HEK293 (cell line): ENCODE results near the gene KBTBD13.

Source experiments
- BCL11B ChIP-seq: fragments of 450-650 bp; formaldehyde crosslinking; IDR thresholded peaks from 2 replicates; pipeline ENCODE4 v1.5.1; 2016; ENCODE audit warnings: low read depth, missing biosample characterization, missing genetic modification characterization
- CTCF ChIP-seq: fragments of 450-650 bp; formaldehyde crosslinking; IDR thresholded peaks from 2 replicates; pipeline ENCODE4 v1.5.1; 2016; ENCODE audit warnings: missing biosample characterization, missing genetic modification characterization
- KLF10 ChIP-seq: fragments of 450-650 bp; IDR thresholded peaks from 2 replicates; pipeline ENCODE4 v1.5.1; 2018; ENCODE audit warnings: missing biosample characterization, mild to moderate bottlenecking, missing genetic modification characterization
- KLF9 ChIP-seq: fragments of 450-650 bp; formaldehyde crosslinking; IDR thresholded peaks from 2 replicates; pipeline ENCODE4 v1.5.1; 2016; ENCODE audit warnings: missing biosample characterization, missing genetic modification characterization, low read depth
- MZF1 ChIP-seq: fragments of 450-650 bp; formaldehyde crosslinking; IDR thresholded peaks from 2 replicates; pipeline ENCODE4 v1.5.1; 2017; ENCODE audit warnings: missing biosample characterization, missing genetic modification characterization, borderline replicate concordance
- OVOL3 ChIP-seq: fragments of 450-650 bp; formaldehyde crosslinking; IDR thresholded peaks from 2 replicates; pipeline ENCODE4 v1.5.1; 2016; ENCODE audit warnings: missing biosample characterization, missing genetic modification characterization
- SCRT1 ChIP-seq: fragments of 450-650 bp; formaldehyde crosslinking; IDR thresholded peaks from 2 replicates; pipeline ENCODE4 v1.5.1; 2016; ENCODE audit warnings: missing biosample characterization, missing genetic modification characterization, borderline replicate concordance
- SCRT2 ChIP-seq: fragments of 450-650 bp; formaldehyde crosslinking; IDR thresholded peaks from 2 replicates; pipeline ENCODE4 v1.5.1; 2016; ENCODE audit warnings: missing biosample characterization, missing genetic modification characterization
- ZBTB11 ChIP-seq: fragments of 450-650 bp; formaldehyde crosslinking; conservative IDR thresholded peaks from 2 replicates; pipeline ENCODE4 v1.5.1; 2016; ENCODE audit warnings: low read depth, missing biosample characterization, missing genetic modification characterization
- ZBTB17 ChIP-seq: fragments of 450-650 bp; formaldehyde crosslinking; IDR thresholded peaks from 2 replicates; pipeline ENCODE4 v1.5.1; 2016; ENCODE audit warnings: missing biosample characterization, missing genetic modification characterization
- ZBTB44 ChIP-seq: fragments of 450-650 bp; IDR thresholded peaks from 2 replicates; pipeline ENCODE4 v1.5.1; 2018; ENCODE audit warnings: missing biosample characterization, mild to moderate bottlenecking, missing genetic modification characterization
- ZBTB7A ChIP-seq: fragments of 450-650 bp; formaldehyde crosslinking; IDR thresholded peaks from 2 replicates; pipeline ENCODE4 v1.5.1; 2016; ENCODE audit warnings: low read depth, missing biosample characterization, missing genetic modification characterization
- ZNF211 ChIP-seq: fragments of 450-650 bp; formaldehyde crosslinking; IDR thresholded peaks from 2 replicates; pipeline ENCODE4 v1.5.1; 2016; ENCODE audit warnings: low read depth, missing biosample characterization, missing genetic modification characterization
- ZNF223 ChIP-seq: fragments of 450-650 bp; formaldehyde crosslinking; IDR thresholded peaks from 2 replicates; pipeline ENCODE4 v1.5.1; 2016; ENCODE audit warnings: missing biosample characterization, missing genetic modification characterization
- ZNF248 ChIP-seq: fragments of 450-650 bp; formaldehyde crosslinking; IDR thresholded peaks from 2 replicates; pipeline ENCODE4 v1.5.1; 2017; ENCODE audit warnings: missing biosample characterization, missing genetic modification characterization
- ZNF280C ChIP-seq: fragments of 450-650 bp; formaldehyde crosslinking; IDR thresholded peaks from 2 replicates; pipeline ENCODE4 v1.5.1; 2016; ENCODE audit warnings: missing biosample characterization, missing genetic modification characterization
- ZNF433 ChIP-seq: fragments of 450-650 bp; formaldehyde crosslinking; IDR thresholded peaks from 2 replicates; pipeline ENCODE4 v1.5.1; 2016; ENCODE audit warnings: missing biosample characterization, missing genetic modification characterization, low read depth
- ZNF558 ChIP-seq: fragments of 450-650 bp; formaldehyde crosslinking; IDR thresholded peaks from 2 replicates; pipeline ENCODE4 v1.5.1; 2016; ENCODE audit warnings: missing biosample characterization, missing genetic modification characterization
- ZNF560 ChIP-seq: fragments of 450-650 bp; formaldehyde crosslinking; IDR thresholded peaks from 2 replicates; pipeline ENCODE4 v1.5.1; 2017; ENCODE audit warnings: missing biosample characterization, missing genetic modification characterization, borderline replicate concordance
- ZNF621 ChIP-seq: fragments of 450-650 bp; formaldehyde crosslinking; IDR thresholded peaks from 2 replicates; pipeline ENCODE4 v1.5.1; 2017; ENCODE audit warnings: missing biosample characterization, missing genetic modification characterization
- ZNF654 ChIP-seq: fragments of 450-650 bp; formaldehyde crosslinking; IDR thresholded peaks from 2 replicates; pipeline ENCODE4 v1.5.1; 2016; ENCODE audit warnings: low read depth, missing biosample characterization, missing genetic modification characterization
- ZNF747 ChIP-seq: fragments of 450-650 bp; formaldehyde crosslinking; IDR thresholded peaks from 2 replicates; pipeline ENCODE4 v1.5.1; 2016; ENCODE audit warnings: missing biosample characterization, missing genetic modification characterization
- ZNF830 ChIP-seq: fragments of 450-650 bp; IDR thresholded peaks from 2 replicates; pipeline ENCODE4 v1.5.0; 2018; ENCODE audit warnings: missing biosample characterization, missing genetic modification characterization, low read depth, mild to moderate bottlenecking, moderate library complexity
- ZNF837 ChIP-seq: fragments of 450-650 bp; formaldehyde crosslinking; IDR thresholded peaks from 2 replicates; pipeline ENCODE4 v1.5.1; 2016; ENCODE audit warnings: missing biosample characterization, missing genetic modification characterization
- ZSCAN16 ChIP-seq: fragments of 450-650 bp; formaldehyde crosslinking; IDR thresholded peaks from 2 replicates; pipeline ENCODE4 v1.5.1; 2016; ENCODE audit warnings: missing biosample characterization, missing genetic modification characterization

The KBTBD13 gene

DNA sequence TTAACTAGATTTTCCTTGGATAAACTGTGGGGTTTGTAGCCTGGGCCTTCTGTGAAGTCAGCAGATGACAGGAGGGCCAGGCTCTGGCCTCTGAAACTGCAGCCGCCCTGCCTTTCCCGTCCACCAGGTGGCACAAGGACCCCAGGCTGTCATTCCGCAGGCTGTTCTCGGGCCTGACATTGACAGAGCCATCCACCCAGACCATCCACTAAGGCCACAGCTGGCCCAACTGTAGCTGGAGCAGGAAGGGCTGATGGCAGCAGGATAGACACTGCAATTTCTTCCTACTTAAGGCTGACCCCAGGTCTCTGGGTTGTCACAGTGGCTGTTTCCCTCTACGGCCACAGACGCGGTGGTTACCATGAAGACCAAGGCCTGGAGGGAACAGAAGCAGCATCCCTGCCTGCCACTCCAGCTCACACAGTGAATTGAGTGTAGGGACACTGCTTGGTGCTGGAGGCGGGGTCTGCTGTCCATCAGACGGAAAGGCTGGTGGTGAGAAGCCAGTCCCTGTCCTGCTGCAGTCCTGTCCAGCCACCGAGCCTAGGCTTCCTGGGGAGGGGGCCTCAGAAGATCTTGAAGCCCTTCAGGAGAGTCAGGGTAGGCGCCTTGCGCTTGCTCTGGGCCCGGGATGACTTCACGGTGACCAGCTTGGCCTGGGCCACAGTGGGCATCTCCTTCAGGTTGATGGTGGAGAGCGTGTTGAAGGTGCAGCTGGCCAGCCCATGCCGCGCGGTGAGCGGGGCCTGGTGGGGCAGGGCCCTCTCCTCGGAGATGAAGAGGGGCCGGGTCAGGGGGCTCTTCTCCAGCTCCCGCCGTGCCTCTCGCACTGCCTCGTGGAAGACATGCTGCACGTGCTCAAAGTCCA lies 22.0 kb upstream of the KBTBD13 start (continued):
- no peak for TF ChIP-seq ZBTB11 (tag by site-specific recombination)
- TF ChIP-seq ZNF223 (tag by site-specific recombination) = no peak
- no peak for TF ChIP-seq ZBTB7A (tag by site-specific recombination)
- TF ChIP-seq ZNF558 = no peak
- TF ChIP-seq BCL11B (tag by site-specific recombination) = no peak
- peak; percentile 62; the same call in 1 of the 2 replicates for TF ChIP-seq CTCF (tag by site-specific recombination)
- TF ChIP-seq OVOL3 (tag by site-specific recombination) = no peak
- no peak for TF ChIP-seq ZNF280C
- no peak for TF ChIP-seq KLF10 (tag by site-specific recombination)
- TF ChIP-seq ZNF837 (tag by site-specific recombination) = no peak
- TF ChIP-seq SCRT1 (tag by site-specific recombination) = 0 out of 2 replicates have a peak, but pooled peaks have one; percentile 37
- peak; percentile 51; the same call in 1 of the 2 replicates for TF ChIP-seq ZBTB17 (tag by site-specific recombination)
- no peak for TF ChIP-seq ZSCAN16
- TF ChIP-seq ZNF621 (tag by site-specific recombination) = no peak
- no peak for TF ChIP-seq ZNF248
- TF ChIP-seq ZNF433 (tag by site-specific recombination) = no peak
- no peak for TF ChIP-seq ZBTB44 (tag by site-specific recombination)
- peak; percentile 65 for TF ChIP-seq ZNF654
- TF ChIP-seq SCRT2 (tag by site-specific recombination) = peak; percentile 60
- no peak for TF ChIP-seq KLF9 (tag by site-specific recombination)
- no peak for TF ChIP-seq ZNF560
- TF ChIP-seq ZNF211 (tag by site-specific recombination) = no peak
- TF ChIP-seq ZNF830 (tag by site-specific recombination) = no peak
- no peak for TF ChIP-seq MZF1 (tag by site-specific recombination)
- no peak for TF ChIP-seq ZNF747 (tag by site-specific recombination)
